ENCODE results near the gene UBE3C.

The UBE3C gene

DNA sequence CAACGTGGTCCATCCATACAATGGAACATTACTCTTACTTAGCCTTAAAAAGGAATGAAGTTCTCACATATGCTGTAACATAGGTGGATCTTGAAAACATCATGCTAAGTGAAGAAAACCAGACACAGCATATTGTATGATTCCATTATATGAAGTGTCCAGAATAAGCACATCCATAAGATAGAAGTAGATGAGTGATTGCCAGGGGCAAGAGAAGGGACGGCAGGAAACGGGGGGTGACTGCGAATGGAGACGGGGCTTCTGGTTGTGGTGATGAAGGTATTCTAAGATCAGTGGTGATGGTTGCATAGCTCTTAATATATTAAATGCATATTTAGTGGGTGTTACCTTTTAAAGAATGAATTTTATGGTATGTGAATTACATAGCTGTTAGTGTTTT lies 29.8 kb downstream of the UBE3C start:
- no peak overlapping the region for H3K27ac Mint-ChIP-seq
- intact Hi-C loops (cut with micrococcal nuclease) = no loop called here

DNA sequence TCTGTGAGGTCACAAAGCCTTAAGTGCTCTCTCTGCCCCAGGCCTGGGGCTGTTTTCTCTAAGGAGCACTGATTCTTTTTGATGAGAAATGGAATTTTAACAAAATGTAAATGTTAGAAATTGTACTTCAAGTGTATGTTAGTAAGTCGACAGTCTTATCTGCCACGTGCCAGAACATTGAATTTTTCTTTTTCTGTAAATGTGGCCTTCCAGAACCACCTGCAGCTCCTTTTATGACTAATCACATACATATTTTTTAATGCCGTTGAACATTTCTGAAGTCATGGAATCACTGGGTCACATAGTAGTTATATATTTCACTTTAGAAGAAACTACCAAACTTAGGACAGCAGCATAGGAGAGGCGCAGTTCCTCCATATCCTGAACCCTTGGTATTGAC lies 38.0 kb downstream of the UBE3C start:
- H3K9me3 Mint-ChIP-seq = no peaks in the 10 kb centered on the region
- H3K27me3 Mint-ChIP-seq = no peaks in the 10 kb centered on the region
- peaks cover 60% of the 10 kb centered on the region for H3K36me3 Mint-ChIP-seq (ENCODE audit: low read depth)
- H3K4me3 Mint-ChIP-seq = no peak overlapping the region
- H3K4me1 Mint-ChIP-seq (ENCODE audit: low read depth) = no peaks in the 10 kb centered on the region
- H3K27ac Mint-ChIP-seq = no peak overlapping the region
- intact Hi-C loops (cut with micrococcal nuclease) = no loop called here

More for the DNA sequence above, 29.8 kb downstream of the UBE3C start:
- H3K9me3 Mint-ChIP-seq = peaks cover 9% of the 10 kb centered on the region
- peaks cover 88% of the 10 kb centered on the region for H3K36me3 Mint-ChIP-seq (ENCODE audit: low read depth)
- H3K4me3 Mint-ChIP-seq = no peak overlapping the region
- no peaks in the 10 kb centered on the region for H3K4me1 Mint-ChIP-seq (ENCODE audit: low read depth)
- no peaks in the 10 kb centered on the region for H3K27me3 Mint-ChIP-seq

DNA sequence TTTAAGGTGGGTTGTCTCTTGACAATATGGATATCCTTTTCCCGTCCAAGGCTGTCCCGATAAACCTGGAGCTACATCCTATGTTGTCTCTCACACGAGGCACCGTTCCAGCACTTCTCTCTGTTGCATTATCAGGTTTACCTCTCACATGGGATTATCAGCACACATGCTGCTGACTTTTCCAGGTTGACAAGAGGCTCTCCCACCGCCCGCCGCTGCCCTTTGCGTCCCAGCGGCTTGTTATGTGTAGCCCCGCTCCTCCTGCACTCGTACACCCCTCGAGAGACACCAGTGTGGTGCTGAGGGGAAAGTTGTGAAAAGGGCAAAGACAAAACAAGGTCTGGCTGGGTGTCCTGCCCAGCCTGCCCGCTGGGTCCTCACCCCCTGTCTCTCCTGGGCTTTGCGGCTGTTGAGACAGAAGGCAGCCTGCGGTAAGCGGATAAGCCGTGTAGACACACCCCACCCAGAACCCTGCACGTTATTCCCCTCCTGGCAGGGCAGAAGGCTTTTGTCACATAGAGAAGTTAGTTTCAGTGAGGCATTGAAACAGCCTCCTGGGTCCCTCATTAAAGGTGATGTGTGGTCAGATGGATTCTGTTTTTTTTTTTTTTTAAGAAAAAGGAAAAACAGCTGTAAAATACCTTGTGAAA lies 38.7 kb downstream of the UBE3C start:
- no peaks in the 10 kb centered on the region for H3K27me3 Mint-ChIP-seq
- H3K9me3 Mint-ChIP-seq = no peaks in the 10 kb centered on the region
- no peak overlapping the region for H3K27ac Mint-ChIP-seq
- no peak overlapping the region for H3K4me3 Mint-ChIP-seq
- H3K4me1 Mint-ChIP-seq (ENCODE audit: low read depth) = no peaks in the 10 kb centered on the region
- peaks cover 60% of the 10 kb centered on the region for H3K36me3 Mint-ChIP-seq (ENCODE audit: low read depth)
- intact Hi-C loops (cut with micrococcal nuclease) = no loop called here

DNA sequence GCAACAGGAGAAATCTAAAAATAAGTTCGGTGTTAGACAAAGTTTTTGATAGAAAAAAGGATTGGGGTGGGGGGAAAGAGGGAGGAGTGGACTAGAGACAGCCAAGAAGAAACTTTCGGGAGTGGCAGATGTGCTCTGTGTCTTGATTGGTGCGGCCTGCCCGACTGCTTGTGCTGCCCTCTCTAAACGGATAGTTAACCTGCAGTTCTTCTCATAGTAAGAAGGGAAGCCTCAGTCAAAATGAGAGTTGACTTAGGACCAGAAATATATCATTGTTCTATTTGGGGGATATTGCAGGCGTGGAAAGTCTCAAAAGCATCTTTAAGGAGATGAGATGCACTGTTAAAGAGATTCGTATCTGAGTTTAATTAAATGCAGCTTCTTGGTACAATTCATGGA lies 39.3 kb downstream of the UBE3C start:
- H3K4me3 Mint-ChIP-seq = no peak overlapping the region

DNA sequence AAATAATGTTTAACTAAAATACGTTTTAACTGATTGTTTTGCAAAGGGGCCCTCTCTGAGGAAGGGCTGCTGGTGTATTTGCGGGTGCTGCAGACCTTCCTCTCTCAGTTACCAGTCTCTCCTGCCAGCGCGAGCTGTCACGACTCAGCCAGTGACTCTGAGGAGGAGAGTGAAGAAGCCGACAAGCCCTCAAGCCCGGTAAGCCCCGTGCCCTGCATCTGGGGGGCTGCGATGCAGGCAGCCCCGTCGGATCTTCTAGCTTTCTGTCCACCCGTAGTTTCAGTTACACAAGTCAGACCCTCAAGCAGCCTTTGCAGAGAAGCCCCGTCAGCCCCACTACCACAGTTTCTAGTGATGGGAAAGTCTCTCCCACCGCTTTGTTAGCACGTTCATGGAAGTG lies 45.1 kb downstream of the UBE3C start:
- Mint-ChIP-seq H3K36me3 (ENCODE audit: low read depth) (peaks cover 78% of the 10 kb centered on the region), H3K27ac (no peak overlapping the region), H3K9me3 (no peaks in the 10 kb centered on the region), H3K27me3 (no peaks in the 10 kb centered on the region), H3K4me1 (ENCODE audit: low read depth) (no peaks in the 10 kb centered on the region), H3K4me3 (no peak overlapping the region)
- intact Hi-C loops (cut with micrococcal nuclease) = no loop called here

More for the DNA sequence above, 39.3 kb downstream of the UBE3C start:
- no peak overlapping the region for H3K27ac Mint-ChIP-seq
- no peaks in the 10 kb centered on the region for H3K9me3 Mint-ChIP-seq
- H3K36me3 Mint-ChIP-seq (ENCODE audit: low read depth) = peaks cover 60% of the 10 kb centered on the region
- H3K27me3 Mint-ChIP-seq = no peaks in the 10 kb centered on the region
- intact Hi-C loops (cut with micrococcal nuclease) = no loop called here
- H3K4me1 Mint-ChIP-seq (ENCODE audit: low read depth) = no peaks in the 10 kb centered on the region

DNA sequence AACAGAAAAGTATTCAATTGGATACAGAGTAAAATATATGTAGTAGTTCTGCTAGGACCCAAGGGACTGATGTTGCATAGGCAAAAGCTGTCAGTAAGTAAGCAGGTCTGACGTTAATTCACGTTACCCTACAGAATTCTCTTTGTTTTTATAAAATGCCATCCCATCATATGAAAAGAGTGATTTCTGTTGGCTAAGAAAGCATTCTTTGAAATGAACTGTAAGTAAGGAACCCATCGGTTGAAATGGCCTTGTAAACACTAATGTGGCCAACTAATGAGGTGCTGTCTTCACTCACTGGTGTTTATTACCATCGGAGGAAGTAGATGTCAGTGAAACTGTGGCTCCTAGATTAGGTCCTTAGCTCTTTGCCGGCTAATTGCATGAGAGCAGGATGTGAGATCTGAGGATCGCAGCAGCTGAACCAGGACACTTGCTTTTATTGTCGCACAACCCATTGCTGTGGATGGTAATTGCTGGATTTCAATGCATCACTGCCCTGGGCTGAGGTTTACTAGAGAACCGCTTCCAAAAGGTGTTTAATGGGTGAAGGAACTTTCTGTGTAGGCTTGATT lies 49.5 kb downstream of the UBE3C start:
- no peak overlapping the region for H3K4me3 Mint-ChIP-seq
- H3K27ac Mint-ChIP-seq = no peak overlapping the region
- intact Hi-C loops (cut with micrococcal nuclease) = no loop called here
- peaks cover 96% of the 10 kb centered on the region for H3K36me3 Mint-ChIP-seq (ENCODE audit: low read depth)
- H3K9me3 Mint-ChIP-seq = no peaks in the 10 kb centered on the region
- H3K4me1 Mint-ChIP-seq (ENCODE audit: low read depth) = no peaks in the 10 kb centered on the region
- H3K27me3 Mint-ChIP-seq = no peaks in the 10 kb centered on the region

DNA sequence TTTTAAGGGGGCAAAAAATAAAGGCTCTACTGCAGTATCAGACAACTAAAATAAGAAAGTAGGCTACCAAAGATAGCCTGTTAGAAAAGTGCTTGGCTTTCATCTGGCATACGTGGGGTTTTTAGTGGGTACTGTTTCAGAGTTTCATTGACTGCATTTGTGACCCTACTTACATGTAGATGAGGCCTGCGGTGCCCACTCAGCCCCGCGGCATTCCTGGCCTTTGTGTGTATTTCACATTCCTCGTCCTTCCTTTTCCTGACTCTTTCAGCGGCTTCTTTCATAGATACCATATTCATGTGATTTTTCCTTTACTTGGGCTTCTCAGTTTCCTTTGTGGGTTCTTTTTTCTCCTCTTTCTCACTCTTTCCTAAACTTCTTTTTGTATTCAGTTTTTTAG lies 50.7 kb downstream of the UBE3C start:
- Mint-ChIP-seq H3K36me3 (ENCODE audit: low read depth) (peaks cover 96% of the 10 kb centered on the region), H3K9me3 (no peaks in the 10 kb centered on the region), H3K4me1 (ENCODE audit: low read depth) (no peaks in the 10 kb centered on the region), H3K4me3 (no peak overlapping the region), H3K27ac (no peak overlapping the region), H3K27me3 (no peaks in the 10 kb centered on the region)
- intact Hi-C loops (cut with micrococcal nuclease) = no loop called here

DNA sequence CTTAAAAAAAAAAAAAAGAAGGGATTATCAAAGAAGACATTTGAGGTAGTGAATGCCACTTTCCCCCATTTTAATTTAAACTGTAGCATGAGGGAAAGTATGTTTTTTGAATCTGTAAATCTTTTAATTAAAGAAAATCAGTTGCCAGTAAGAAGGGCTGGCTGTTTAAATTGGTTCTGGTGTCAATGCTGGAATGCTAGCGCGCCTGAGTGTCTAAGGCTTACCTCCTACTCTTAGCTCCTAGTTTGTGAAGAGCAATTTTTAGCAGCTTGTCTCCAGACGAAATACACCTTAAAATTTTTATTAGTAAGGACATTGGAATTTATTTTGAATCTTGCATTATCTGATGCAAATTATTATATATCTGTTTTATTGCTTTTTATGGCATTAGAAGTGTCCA lies 54.1 kb downstream of the UBE3C start:
- H3K27me3 Mint-ChIP-seq = no peaks in the 10 kb centered on the region
- no peak overlapping the region for H3K27ac Mint-ChIP-seq
- H3K4me1 Mint-ChIP-seq (ENCODE audit: low read depth) = no peaks in the 10 kb centered on the region
- H3K4me3 Mint-ChIP-seq = no peak overlapping the region
- peaks cover 96% of the 10 kb centered on the region for H3K36me3 Mint-ChIP-seq (ENCODE audit: low read depth)
- H3K9me3 Mint-ChIP-seq = no peaks in the 10 kb centered on the region
- intact Hi-C loops (cut with micrococcal nuclease) = no loop called here

DNA sequence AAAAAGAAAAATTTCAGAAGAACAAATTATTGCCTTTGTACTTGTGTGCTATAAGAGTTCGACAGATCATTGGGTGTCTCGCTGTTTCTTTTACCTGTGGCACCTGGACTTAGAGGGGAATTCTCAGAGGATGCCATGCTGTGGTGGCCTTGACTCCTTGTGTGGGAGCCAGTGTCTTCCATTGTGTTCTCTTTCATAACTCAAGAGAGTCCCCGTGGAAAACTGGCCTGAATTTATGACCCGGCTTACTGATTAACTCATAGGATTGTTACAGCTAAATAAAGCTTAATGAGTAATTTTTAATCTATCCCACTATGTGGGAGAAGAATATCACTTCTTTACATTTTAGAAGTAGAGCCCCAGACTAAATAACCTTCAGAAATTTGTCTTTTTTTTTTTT lies 54.5 kb downstream of the UBE3C start:
- Mint-ChIP-seq H3K4me3 (no peak overlapping the region), H3K9me3 (no peaks in the 10 kb centered on the region), H3K27ac (no peak overlapping the region), H3K36me3 (ENCODE audit: low read depth) (peaks cover 96% of the 10 kb centered on the region), H3K27me3 (no peaks in the 10 kb centered on the region), H3K4me1 (ENCODE audit: low read depth) (no peaks in the 10 kb centered on the region)
- intact Hi-C loops (cut with micrococcal nuclease) = no loop called here

DNA sequence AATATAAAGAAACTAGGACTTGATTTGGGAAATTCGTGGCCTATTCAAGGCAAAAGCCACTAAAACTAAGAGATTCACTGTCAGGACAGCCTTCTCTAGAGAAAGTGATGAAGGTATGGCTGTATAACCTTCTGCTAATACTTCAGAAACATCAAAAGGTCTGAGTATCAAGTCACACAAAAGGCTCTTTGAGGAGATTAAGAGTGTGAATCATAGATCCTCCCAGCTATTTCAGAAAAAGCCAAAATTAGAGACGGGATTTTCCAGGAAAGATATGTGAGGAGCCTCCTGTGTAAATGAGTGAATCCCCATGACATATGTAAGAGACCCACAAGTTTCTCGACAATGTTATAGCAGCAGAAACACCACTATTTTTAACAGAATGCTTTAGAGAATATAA lies 56.2 kb downstream of the UBE3C start:
- peak overlapping the region; percentile 32 for H3K27ac Mint-ChIP-seq
- no peaks in the 10 kb centered on the region for H3K4me1 Mint-ChIP-seq (ENCODE audit: low read depth)
- no peaks in the 10 kb centered on the region for H3K27me3 Mint-ChIP-seq
- no peak overlapping the region for H3K4me3 Mint-ChIP-seq
- peaks cover 88% of the 10 kb centered on the region for H3K36me3 Mint-ChIP-seq (ENCODE audit: low read depth)
- intact Hi-C loops (cut with micrococcal nuclease) = no loop called here
- no peaks in the 10 kb centered on the region for H3K9me3 Mint-ChIP-seq

DNA sequence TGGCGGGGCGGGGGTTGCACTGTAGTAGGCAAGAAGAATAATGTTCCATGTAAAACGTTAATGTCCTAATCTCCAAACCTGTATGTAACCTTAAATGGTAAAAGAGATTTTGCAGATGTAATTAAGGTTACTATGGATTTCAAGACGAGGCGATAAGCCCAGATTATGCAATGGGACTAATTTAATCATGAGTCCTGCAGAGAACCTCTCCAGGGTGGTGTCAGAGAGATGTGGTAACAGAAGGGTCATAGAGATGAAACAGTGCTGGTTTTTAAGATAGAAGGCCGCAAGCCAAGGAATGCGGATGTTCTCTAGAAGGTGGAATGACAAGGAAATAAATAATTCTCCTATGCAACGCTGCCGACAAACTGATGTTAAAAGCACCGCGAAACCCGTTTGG lies 57.1 kb downstream of the UBE3C start:
- Mint-ChIP-seq H3K4me1 (ENCODE audit: low read depth) (no peaks in the 10 kb centered on the region), H3K36me3 (ENCODE audit: low read depth) (peaks cover 78% of the 10 kb centered on the region), H3K27me3 (no peaks in the 10 kb centered on the region), H3K9me3 (no peaks in the 10 kb centered on the region), H3K27ac (no peak overlapping the region), H3K4me3 (no peak overlapping the region)
- intact Hi-C loops (cut with micrococcal nuclease) = no loop called here

DNA sequence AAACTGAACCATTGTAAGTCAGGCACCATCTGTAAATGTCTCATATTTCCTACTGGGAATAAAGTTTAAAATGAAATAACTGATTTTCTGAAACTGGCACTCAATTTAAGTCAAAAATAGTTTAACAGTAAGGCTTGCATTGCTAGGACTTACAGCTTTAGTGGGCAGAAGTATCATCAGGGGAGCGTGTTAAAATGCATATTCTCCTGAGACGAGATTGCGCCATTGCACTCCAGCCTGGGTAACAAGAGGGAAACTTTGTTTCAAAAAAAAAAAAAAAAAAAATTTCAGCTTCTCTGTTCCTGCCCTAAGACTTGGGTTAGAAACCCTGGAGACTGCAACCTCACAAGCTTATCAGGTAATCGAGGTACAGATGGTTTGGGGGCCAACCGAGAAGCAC lies 65.4 kb downstream of the UBE3C start:
- Mint-ChIP-seq H3K9me3 (no peaks in the 10 kb centered on the region), H3K4me3 (no peak overlapping the region), H3K27me3 (no peaks in the 10 kb centered on the region), H3K36me3 (ENCODE audit: low read depth) (peaks cover 67% of the 10 kb centered on the region), H3K27ac (no peak overlapping the region), H3K4me1 (ENCODE audit: low read depth) (no peaks in the 10 kb centered on the region)
- intact Hi-C loops (cut with micrococcal nuclease) = no loop called here

DNA sequence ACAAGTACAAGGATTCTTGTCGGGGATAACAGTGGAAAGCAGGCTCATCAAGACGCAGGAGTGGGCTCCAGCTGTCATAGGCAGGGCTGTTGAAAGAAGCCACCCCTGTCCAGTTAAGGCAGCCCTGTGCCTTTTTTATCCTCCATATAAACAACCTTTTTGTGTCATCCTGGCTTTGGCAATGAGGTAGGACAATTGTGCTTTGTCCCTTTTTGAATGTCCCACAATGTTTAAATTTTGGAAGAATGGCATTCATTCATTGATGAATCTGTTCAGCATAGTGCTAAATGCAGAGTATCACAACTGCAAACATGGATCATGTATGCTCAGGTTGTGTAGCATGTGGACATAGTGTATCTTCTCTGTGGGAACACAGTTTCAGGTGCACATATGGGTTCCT lies 66.7 kb downstream of the UBE3C start:
- Mint-ChIP-seq H3K9me3 (no peaks in the 10 kb centered on the region), H3K36me3 (ENCODE audit: low read depth) (peaks cover 68% of the 10 kb centered on the region), H3K27me3 (no peaks in the 10 kb centered on the region), H3K4me3 (no peak overlapping the region), H3K27ac (no peak overlapping the region), H3K4me1 (ENCODE audit: low read depth) (no peaks in the 10 kb centered on the region)
- intact Hi-C loops (cut with micrococcal nuclease) = no loop called here

DNA sequence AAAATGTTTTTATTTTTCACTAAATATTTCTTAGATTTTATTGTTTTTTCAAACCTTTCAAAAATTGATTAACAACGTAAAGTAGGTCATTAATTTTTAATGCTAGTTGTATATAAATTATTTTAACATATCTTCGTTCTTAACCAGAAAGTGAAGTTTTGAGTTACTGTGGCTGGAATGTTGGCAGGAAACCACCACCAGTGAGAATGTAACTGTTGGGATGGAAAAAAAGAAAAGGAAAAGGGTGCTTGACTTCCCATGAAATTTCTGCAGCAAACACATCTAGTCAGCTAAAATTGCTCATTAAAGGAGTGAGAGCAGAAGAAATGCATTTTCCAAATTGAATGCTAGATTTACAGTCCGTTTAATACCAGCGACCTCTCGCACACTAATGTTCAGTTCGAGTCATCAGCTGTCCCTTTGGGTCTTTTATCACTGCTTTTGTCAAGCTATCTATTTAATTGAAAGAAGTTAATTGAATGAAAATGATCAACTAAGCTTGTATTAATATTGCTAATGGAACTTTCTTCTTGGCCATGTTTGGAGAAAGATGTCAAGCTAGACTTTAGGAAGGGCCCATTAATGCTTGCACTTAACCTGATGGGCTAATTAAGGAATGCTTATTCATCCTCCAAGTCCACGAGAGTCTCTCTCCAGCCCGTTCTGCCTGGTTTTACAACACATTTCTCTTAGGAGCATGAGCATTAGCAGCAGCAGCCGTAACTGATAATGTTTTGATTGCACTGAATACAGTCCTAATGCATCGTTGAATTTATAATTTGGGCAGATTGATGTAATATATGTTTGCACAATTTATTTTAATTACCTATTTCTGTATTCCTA lies 70.1 kb downstream of the UBE3C start:
- H3K36me3 Mint-ChIP-seq (ENCODE audit: low read depth) = peaks cover 80% of the 10 kb centered on the region
- peaks cover 6% of the 10 kb centered on the region for H3K4me1 Mint-ChIP-seq (ENCODE audit: low read depth)
- no peak overlapping the region for H3K27ac Mint-ChIP-seq

More for the DNA sequence above, 70.1 kb downstream of the UBE3C start:
- Mint-ChIP-seq H3K4me3 (no peak overlapping the region), H3K27me3 (no peaks in the 10 kb centered on the region), H3K9me3 (no peaks in the 10 kb centered on the region)
- intact Hi-C loops (cut with micrococcal nuclease) = no loop called here
